ENCODE measurements around the gene FBXL22. TPM values are rescaled to one million over a fixed set of nuclear protein-coding genes. Genes with fewer than 3 reads are reported as not detected.

The FBXL22 gene
- total RNA-seq, 1 experiment from 2014 or later, result 1.9 TPM

DNA sequence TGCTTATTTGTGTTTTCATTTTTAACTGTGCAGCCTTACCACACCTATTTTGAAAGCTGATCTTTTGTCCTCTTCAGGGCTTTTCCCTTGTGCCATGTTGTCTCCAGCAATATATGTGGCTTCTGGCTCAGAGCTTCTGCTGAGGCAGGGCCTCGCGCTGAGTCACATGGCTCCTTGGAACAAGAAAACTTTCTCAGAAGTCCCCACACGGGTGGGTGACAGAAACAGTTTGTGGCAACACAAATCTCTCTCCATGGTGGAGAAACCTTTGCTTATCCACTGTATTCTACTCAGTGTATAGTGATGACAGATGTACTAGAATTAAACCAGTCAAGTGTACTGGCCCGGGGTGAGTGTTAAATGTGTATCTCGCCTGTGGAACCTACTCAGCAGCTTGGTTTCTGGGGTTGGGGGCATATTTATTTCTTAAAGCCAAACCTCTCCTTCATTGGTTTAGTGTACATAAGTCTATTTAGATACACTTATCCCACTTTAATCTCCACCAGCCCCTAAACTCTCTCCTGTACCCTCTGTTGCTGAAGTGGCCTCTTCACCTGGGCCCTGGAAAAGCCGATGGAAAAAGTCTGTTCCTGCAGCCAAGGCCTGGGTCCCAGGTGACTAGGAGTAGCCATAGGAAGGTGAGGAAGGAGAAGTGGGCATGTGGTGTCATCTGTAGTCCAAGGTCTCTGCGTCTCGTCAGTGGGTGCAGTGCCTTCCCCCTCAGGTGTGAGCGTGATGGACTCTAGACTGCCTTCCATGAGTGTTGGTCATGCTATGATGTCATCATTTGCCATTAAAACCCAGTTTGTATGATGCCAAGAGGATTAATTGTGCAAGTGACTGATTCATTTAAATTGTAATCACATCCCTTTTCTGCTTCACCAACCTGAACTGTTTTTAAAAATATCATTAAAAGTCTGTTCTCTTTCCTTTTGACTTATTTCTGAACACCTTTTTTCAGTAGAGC, 3.2 kb upstream of the FBXL22 start:
- no peak for DNase-seq (ENCODE audit: low read depth)

DNA sequence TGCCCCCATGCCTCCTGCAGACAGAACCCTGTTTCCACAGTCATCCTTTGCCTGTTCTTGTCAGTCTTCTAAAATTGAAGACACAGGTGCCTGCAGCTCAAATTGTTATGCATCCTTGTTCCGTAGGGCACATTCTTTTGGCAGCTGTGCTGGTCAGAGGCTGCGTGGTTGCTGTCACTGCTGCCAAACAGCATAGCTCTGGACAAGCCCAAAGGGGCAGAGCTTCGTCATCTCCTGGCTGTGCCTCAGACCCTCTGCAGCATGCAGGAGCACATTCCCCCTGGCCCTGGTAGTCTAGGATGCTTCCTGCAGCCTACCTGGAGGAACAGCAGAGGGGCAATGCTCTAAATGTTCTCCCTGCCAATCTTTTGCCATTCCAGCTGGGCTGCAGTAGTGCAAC, 2.1 kb upstream of the FBXL22 start:
- DNase-seq (ENCODE audit: low read depth), result no peak

DNA sequence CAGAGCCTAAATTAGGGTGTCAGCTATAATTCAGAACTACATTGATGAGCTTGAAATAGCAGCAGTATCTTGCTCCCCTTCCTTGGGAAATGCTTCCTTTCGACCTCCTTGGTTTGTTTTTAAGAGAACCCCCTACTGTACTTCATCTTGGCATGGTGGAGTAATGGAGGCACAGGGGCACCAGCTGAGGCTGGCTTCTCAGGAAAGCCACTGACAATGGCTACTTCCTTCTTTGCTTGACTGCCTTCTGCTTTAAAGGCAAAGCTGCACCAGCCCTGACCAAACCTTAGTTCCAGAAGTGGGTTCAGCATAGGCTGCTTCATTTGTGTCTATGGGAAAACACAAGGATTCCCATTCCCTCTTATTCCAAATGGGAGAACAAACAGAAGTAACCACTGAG, 1.5 kb upstream of the FBXL22 start:
- DNase-seq (ENCODE audit: low read depth), result no peak

DNA sequence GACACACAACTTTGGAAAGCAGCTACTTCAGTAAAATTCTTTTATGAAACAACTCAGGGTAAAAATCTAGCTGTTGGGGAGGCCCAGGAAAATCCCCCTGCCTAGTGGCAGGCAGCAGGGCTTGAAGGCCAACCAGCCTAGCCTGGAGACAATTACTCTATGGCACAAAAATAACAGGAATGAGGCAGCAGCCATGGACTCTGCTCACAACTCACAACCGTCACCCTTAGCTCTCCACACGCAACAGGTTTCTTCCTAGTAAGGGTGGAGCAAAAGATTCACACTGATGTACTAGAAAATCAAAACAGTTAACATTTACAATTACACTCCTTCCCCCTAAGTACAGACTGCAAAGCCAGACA, 530 bp upstream of the FBXL22 start:
- no peak for DNase-seq (ENCODE audit: low read depth)

DNA sequence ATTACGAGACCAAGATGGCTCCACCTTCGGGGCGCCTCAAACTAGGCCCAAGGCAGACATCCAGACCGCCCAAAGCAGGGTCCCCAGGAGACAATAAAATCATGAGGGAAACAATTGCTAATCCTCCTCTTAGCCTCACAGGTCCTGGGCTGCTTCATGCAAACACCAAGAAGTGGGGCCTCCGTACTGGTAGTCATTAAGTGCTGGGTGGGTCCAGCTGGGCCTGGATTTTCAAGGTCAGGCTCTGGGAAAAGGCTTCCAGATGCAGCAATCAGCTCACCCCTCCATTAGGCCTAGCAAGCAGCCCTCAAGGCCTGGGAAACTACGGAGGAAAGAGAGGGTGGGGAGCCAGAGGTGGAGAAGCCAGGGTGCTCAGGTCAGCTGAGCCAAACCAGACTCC, 634 bp downstream of the FBXL22 start:
- no peak for DNase-seq (ENCODE audit: low read depth)

DNA sequence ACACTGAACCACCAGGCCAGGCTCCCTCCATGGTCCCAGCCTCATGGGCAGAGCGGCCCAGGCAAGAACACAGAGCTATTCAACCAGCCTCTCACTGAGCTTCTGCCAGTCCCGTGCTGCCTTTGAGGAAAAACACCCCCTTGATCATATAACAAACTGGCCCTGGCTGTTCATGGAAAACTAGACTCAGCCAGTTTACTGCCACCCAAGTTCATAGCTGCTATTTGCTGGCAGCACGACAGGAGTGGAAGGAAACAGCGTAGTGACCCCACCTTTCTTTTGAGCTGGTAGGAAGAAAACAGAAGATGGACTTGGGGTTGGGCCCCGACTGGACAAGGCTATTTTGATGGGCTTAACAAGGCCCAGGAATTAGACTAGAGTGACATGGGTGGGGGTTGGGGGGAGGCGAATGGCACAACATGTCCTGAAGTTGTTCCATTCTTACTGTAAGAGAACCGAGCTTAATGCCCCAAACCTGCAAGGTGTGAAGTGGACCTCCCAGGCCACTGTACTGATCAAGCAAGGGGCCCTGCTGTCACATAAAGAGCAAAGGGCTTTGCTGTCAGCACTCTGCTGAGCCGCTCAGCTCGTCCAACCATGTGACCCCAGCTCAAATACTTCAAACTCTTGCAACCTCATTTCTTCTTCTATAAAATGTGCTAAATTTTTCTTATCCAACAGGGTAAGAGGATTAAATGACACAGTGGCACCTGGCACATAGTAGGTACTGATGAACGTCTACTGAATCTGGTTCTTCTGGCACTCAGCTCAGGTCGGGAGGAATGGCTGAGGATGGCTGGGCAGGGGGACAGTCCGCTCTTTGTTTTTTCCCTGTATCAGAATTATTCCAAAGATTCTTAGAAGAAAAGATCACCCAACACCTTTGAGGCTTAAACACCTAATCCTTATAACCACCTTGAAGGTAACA, 1.6 kb downstream of the FBXL22 start:
- no peak for DNase-seq (ENCODE audit: low read depth)

DNA sequence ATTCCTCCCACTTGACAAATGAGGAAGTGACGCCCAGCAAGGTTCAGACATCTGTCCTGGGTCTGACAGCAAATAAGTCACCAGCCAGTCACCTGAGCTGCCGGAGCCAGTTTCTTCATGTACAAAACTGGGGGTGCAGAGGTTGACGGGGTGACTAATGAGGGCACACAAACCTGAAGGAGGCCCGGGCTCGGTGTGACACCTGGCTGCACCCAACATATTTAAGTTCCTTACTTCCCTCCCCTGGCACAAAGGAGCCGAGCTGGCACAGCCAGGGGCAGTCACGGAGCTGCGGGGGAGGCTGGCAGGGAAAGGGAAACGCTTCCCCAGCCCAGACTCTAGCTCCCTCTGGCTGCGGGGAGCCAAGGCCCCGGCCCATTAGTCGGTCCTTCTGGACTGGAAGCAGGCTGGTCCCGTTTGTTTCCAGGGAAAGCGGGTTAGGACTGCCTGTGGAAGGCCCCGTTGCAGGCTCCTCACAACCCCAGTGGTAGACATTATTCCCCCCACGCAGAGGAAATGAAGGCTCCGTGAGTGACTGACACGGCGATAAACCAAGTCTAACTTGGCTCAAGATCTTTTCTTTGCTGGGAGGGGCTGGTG, 2.3 kb downstream of the FBXL22 start:
- peak; percentile 7 for DNase-seq (ENCODE audit: low read depth)

DNA sequence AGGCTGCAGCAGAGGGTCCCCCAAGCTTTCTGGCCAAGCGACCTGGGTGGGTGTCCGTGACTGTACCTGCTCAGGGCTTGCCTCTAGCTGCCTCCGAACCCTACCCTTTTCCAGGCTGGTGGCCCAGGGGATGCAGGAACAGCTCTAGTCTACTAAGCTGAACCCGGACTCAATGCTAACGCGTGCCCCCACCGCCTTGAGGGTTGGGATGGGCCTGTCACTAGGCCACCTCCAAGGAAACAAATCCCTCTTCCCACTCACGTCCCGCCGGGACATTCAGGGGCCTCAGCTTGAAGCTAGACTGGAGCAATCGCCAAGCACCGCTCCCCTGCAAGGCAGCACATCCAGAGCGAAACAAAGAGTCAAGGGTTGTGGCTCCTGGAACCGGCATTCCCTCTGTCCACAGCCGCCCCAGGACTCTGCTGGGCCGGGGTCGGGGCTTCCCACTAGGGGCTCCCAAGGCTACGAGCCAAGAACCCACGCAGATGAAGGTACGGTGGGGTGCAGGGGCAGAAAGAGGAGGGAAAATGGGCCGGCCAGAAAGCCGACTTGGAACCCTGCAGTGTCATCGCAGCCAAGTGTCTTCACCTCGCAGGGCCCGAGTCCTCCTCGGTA, 2.9 kb downstream of the FBXL22 start:
- no peak for DNase-seq (ENCODE audit: low read depth)

DNA sequence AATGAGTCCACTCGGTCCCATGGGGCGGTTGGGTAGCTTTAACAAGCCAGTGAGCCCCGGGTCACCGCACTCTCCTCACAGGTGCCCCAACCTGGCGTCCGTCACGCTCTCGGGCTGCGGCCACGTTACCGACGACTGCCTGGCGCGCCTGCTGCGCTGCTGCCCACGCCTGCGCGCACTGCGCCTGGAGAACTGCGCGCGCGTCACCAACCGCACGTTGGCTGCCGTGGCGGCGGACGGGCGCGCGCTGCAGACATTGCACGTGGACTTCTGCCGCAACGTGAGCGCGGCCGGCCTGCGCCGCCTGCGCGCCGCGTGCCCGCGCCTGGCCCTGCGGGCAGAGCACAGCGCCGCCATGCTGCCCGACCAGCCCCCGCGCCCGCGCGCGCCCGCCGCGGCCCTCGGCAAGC, 3.4 kb downstream of the FBXL22 start:
- DNase-seq (ENCODE audit: low read depth), result peak; percentile 86

DNA sequence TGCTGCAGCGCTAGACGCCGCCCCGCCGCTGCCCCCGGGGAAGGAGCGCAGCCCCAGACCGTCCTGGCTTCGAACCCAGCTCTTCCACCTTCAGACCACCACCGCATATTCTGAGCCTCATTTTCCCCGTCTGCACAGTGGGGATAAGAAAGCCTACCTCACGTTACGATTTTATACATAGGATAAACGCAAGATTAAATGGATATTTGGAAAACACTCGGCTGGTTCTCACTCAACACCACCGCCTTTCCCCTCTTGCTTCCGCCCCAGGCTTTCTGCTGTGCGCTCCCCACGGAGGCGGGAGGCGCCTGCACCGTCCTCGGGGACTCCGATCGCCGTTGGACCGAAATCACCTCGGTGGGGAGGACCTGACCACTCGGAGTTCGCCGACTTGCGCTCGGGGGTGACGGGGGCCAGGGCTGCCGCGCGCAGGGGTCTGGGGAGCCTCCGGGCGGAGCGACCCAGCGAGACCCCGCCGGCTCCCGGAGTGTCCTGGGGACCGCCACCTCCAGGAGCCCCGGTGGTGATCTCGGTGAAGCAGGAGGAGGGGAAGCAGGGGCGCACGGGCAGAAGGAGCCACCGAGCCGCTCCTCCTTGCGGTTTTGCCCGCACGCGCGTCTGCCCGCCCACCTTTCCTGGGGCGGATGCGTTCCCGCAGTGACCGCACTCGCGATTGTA, 4.0 kb downstream of the FBXL22 start:
- DNase-seq (ENCODE audit: low read depth), result no peak

DNA sequence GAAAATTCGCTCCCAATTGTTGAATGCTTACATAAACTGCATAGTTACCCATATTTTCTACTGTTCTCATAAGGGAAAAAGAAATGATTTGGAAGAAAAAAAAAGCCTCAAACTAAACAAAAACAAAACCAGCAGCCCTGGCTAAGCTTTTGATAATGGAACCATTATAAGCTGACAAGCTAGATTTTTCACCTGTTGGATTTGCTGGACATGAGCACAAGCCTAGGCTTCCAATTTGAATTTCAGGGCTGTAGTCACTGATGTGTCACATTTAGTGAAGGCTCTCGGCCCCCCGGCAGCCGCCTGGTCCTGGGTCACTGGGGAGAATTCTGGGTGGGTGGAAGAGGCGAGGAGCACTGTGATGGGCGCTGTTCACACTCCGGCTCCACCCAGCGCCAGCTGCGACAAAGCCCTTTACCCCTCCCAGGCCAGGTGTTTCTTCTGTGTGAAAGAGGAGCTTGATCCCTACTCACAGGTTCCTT, 4.6 kb downstream of the FBXL22 start:
- DNase-seq (ENCODE audit: low read depth), result no peak

DNA sequence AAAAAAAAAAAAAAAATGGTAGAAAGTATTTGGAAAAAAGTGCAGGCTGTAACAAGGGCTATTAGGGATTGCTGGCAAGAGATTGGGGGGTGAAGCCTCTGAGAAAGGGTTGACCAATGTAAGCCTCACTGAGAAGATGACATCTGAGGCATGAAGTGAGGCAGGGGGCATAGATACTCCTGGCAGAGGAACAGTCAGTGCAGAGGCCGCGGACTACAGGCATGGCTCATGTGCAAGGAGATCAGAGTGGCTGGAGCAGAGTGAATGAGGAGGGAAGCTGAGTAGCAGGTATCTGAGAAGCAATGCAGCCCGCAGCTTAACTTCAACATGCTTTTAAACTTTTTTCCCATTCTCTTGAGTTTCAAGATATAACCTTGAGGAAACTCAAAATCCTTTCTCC, 5.4 kb downstream of the FBXL22 start:
- no peak for DNase-seq (ENCODE audit: low read depth)

DNA sequence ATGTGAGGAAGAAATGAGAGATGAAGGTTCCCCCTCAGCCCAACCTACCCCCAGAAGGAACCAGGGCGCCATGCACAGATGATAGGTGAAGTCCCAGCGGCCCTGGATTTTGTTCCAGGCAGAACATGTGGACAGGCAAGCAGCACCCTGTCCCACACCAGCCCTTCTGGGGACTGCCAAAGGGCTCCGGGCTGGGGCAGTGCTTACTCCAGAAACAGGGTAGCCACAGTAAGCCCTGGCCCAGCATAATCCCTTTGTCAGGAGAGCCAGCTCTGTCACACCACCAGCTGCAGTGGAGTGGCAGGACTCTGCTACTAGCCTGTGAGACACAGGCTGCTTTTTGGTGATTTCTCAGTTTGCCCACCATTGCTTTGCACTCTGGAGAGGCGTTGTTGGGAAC, 6.3 kb downstream of the FBXL22 start:
- DNase-seq (ENCODE audit: low read depth), result no peak

DNA sequence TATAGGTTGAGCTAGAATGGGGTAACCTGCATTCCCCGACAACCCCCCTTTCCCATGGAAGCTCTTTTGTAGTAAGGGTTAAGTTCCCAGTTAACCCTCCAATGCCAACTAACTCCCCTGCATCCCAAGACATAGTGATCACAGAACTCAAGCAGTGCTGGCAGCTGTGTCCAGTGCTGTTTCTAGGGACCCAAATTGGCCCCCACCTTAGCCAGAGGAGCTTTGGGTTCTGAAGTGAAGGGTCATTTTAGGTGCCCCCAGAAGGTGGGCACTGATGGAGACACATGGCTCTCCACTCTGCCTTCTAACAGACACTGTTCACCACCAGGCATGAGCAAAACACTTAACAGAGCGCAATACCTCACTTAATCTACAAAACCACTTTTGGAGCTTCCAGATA, 7.1 kb downstream of the FBXL22 start:
- no peak for DNase-seq (ENCODE audit: low read depth)

DNA sequence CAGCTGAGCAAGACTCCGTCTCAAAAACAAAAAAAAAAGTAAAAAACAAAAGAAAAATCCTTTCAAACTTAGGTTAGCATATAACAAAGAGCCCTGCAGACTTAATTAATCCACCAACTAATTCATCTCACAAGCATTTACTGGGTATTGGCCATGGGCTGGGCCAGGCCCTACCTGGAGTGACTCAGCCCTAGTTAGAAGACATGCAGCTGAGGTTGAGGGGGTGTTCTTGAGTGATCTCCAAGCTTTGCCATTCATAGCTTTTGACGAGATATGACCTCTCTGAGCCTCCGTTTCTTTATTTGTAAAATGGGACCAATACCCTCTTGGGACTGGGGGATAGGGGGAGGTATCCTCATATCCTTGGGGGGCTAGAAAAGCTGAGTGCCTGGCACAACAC, 7.8 kb downstream of the FBXL22 start:
- no peak for DNase-seq (ENCODE audit: low read depth)

DNA sequence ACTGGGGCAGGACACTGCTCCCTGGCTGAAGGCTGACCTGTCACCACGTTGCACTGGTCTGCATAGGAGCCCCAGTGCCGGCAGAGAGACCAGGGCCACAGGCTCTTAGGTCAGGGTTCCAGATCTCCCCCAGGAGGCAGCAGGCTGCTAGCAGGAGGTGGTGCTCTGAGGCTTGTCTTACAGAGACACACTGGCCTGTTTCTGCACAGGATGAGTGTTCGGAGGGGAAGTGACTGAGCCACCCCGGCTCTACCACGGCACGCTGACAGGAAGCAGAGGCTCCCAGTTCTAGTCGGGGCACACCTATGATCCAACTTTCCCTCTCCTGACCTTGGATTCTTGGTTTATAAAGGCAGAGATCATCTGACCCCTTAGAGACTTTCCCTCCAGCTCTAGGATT, 8.6 kb downstream of the FBXL22 start:
- DNase-seq (ENCODE audit: low read depth), result peak; percentile 53

DNA sequence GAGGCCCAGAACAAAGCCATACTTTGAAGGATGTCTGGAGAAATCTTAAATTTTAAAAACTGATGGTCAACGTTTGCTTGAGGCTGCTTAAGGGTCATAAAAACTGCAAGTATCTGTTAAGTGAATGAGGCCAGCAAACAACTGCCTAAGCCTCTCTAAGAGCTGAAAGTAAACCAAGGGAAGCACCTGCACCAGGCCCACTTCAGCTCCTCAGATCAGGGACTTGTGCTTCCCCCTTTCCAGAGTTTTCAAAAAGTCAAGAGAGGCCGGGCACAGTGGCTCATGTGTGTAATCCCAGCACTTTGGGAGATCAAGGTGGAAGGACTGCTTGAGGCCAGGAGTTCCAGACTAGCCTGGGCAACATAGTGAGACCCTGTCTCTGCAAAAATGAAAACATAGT, 9.1 kb downstream of the FBXL22 start:
- DNase-seq (ENCODE audit: low read depth), result no peak

DNA sequence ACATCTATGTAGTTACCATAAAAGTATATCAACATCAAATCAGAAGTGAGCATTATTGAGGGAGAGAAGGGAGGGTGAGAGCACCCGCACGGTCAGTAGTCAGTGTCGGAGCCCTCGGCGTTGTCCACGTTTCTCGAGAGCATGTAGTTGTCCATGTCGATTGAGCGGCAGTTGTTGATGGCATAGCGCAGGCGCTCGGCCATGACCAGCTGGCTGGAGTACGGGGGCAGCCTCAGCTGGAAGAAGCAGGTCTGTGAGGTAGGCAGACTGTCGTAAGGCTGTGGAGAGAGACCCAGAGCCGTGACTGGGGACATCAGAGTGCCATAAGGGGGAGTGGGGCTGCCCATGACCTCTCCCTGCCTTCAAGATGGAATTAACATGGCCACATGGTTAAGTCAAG, 11.8 kb downstream of the FBXL22 start:
- DNase-seq (ENCODE audit: low read depth), result no peak

DNA sequence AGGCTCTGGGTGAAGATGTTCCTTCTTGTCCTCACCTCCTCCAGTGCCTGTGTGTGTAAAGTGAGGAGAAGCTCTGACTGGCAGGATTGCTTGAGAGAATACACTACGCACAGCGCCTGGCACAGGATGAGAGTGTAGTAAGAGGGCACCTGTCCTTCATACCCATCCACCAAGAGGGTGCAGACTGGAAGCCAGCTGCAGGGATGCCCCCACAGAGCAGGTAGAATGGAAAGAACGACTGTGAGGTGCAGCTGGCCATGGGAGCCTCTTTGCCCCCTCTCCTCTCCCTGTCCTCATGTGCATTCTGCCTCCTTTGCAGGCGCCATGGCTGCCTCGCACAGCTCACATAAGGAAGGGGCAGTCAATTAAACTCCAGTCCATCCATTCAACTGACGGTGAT, 12.3 kb downstream of the FBXL22 start:
- DNase-seq (ENCODE audit: low read depth), result no peak

DNA sequence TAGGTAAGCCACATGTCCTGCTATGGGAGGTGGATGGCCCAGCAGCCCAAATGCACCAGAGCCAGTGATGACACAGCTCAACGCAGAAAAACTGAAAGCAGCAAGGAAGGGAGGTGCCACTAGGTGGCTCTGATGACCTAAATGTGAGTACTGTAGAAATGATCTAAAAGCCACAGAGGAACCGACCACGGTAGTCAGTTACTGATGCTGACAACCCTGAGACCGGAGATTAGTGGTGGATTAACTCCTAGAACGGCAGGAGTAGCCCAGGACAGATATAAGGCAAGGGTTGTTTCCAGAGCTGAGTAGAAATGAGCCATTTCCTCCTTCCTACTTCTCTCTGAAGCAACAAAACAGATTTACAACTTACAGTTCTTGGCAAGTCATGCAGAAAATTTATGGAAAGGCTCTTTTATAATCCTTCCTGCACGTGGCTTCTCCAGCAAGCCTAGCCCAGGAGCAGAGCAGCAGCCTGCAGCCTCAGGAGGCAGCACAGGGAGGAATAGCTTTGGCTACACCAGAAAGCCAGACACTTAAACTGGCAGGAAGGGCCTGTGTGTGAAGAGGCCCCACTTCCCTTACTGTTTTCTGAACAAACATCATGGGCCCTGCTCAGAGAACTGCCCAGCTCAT, 13.1 kb downstream of the FBXL22 start:
- DNase-seq (ENCODE audit: low read depth), result peak; percentile 82

All from HT1080 (cell line).